Stomach (tissue), 19 donors: ENCODE data around the gene POTEB3. TPM values are rescaled to one million over a fixed set of nuclear protein-coding genes. Genes with fewer than 3 reads are reported as not detected.
"Not testable (repeated sequence)": the region's sequence is repeated elsewhere in the genome, so short reads cannot be mapped to it uniquely, and the experiment has no call there.

ENCODE experiments used
- DNase-seq, 2 donors: peaks; one replicate each; pipeline versions ENCODE4 v3.0.0 to v3.0.0-alpha.2; 2013 to 2019
- H3K27ac ChIP-seq, 5 donors: fragments of 200-600 bp in 4 of 5; sonication (generic) in 4 of 5; one replicate each; pipeline ENCODE4 v1.5.1; 2013 to 2019; ENCODE audit warnings: mild to moderate bottlenecking in 1 of 5, moderate library complexity in 1 of 5
- H3K27me3 ChIP-seq, 3 donors: fragments of 200-600 bp; sonication (generic); one replicate each; pipeline ENCODE4 v1.5.1; 2017 to 2019; ENCODE audit warnings: mixed run types in 1 of 3
- H3K36me3 ChIP-seq, 4 donors: fragments of 200-600 bp; sonication (generic); 1 replicate in 3 of 4; 2 replicates in 1 of 4; pipeline ENCODE4 v1.5.1; 2016 to 2019
- H3K4me1 ChIP-seq, 4 donors: fragments of 200-600 bp; sonication (generic); one replicate each; pipeline ENCODE4 v1.5.1; 2016 to 2019
- H3K4me3 ChIP-seq, 4 donors: fragments of 200-600 bp; sonication (generic) in 3 of 4; one replicate each; pipeline ENCODE4 v1.5.1; 2016 to 2019; ENCODE audit warnings: mild to moderate bottlenecking in 1 of 4
- H3K9me3 ChIP-seq, 4 donors: fragments of 200-600 bp; sonication (generic); one replicate each; pipeline ENCODE4 v1.5.1; 2016 to 2019
- WGBS, 5 donors: extraction: QIAGEN DNeasy Blood & Tissue Kit in 3 of 5; methylation state at CpG; one replicate each; pipeline versions ENCODE4 v1.1.5 to v1.1.7; 2013 to 2018; 5-methylcytosine and 5-hydroxymethylcytosine counted together
- intact Hi-C: fragments of 100-400 bp; cut with DNase I; formaldehyde crosslinking; loops from one replicate; pipeline ENCODE4 v1.15.1; 2023; ENCODE audit warnings: low total_unique reads
- long read RNA-seq, 10 donors: transcript quantifications; one replicate each; lab custom pipeline, GENCODE V29; 2026
- polyA plus RNA-seq, 3 donors: library from polyadenylated mRNA; stranded (reverse); fragments of 200-250 nt; gene quantifications; one replicate each; pipeline ENCODE4 v1.2.3, GENCODE V29; 2013
- total RNA-seq, 5 donors: library from RNA; depleted of rRNA; stranded (reverse); fragments of >200 nt; gene quantifications; one replicate each; pipeline versions ENCODE4 v1.1.0 to v1.2.3, GENCODE V29; 2014 to 2016
- donor health status: healthy with polysubstance abuse.
- donor health status: Bipolar disorder and iron deficiency.
- donor health status: healthy.

The POTEB3 gene
- total RNA-seq, result not detected
- polyA plus RNA-seq, result not detected
- long read RNA-seq, donor 1, result 0 reads
- long read RNA-seq, donor 2, result 0 reads
- long read RNA-seq, donor 3, result 0 reads
- long read RNA-seq, donor 4, result 0 reads
- long read RNA-seq, donor 5, result 0 reads
- long read RNA-seq, donor 6, result 0 reads
- long read RNA-seq, donor 7, result 0 reads
- long read RNA-seq, donor 8, result 0 reads
- long read RNA-seq, donor 9, result 0 reads
- long read RNA-seq, donor 10, result 0 reads

DNA sequence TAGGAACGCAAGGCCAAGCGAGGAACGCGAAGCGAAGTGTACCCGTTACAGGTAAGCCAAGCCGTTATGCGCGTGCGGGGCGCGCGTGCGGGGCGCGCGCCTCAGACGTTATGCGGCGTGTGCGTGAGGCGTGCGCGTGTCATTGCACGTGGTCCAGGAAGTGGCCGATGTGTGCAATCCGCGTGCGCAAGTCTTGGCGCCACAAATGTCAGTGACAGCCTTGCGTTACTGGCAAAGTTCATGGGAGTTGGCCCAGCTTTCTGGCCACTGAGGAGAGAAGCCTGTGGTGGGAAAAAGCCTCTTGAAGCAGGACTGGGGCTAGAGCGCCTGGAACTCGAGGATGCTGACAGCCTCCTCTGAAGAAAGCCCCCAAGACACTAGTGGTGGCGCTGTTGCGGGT is at the start of gene POTEB3:
TSS of gene POTEB3 (minus strand) at position 101 of the 400 bp plus-strand sequence. CDS start 488 bp downstream, outside the sequence.
- H3K27me3 ChIP-seq, H3K4me3 ChIP-seq, H3K9me3 ChIP-seq, H3K4me1 ChIP-seq, DNase-seq, H3K36me3 ChIP-seq, intact Hi-C loops, H3K27ac ChIP-seq: not testable (repeated sequence)
- 100% methylated on average over 1 of the region's 35 CpGs; no CpG with 5 or more reads in 4 of the 5 donors for WGBS, 5 donors

- H3K36me3 ChIP-seq, H3K4me1 ChIP-seq, DNase-seq, H3K4me3 ChIP-seq, intact Hi-C loops, H3K27me3 ChIP-seq, H3K27ac ChIP-seq, H3K9me3 ChIP-seq: not testable (repeated sequence)
- WGBS, 5 donors, result 89% methylated on average over 4 of the region's 6 CpGs; no CpG with 5 or more reads in 4 of the 5 donors
Observed at GRCh38 chr15:21453683-21454082, 13.4 kb upstream of the POTEB3 start.

DNA sequence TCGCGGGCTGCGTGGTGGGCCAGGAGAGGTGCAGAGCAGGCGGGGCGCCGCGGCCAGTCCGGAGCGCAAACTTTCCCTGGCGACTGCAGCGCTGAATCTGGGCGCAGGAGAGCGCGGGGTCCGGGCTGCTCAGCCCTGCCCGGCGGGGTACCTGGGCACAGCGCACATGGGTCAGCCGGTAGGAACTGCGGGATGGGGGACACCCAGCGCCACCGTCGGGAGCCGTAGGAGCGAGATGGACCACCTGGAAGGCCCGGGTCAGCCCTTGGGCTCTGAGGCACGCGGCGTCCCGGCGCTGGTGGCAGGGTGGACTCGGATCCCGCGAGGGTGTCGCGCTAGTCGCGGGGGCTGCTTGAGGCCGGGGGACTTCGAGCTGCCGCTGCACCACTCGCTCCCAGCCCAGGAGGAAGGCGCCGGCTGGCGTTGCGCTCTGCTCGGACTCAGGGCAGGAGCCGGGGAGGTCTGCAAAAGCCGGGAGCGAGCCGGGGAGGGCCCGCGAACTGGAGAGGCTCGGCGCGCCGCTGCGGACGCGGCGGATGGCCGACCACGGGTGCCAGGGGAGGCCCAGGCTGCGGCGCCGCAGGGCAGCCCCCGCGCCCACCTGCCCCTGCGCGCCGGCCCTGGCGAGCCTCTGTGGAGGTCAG is 11.7 kb upstream of the POTEB3 start:
- 20 to 62% methylated on average over 2 to 16 of the region's 72 CpGs; no CpG with 5 or more reads in 3 of the 5 donors for WGBS, 5 donors
- H3K4me3 ChIP-seq, DNase-seq, H3K36me3 ChIP-seq, H3K27me3 ChIP-seq, H3K27ac ChIP-seq, H3K9me3 ChIP-seq, H3K4me1 ChIP-seq, intact Hi-C loops: not testable (repeated sequence)

GRCh38 chr15:21451487-21451886 is 11.2 kb upstream of the POTEB3 start:
- WGBS, 5 donors, result no CpG with 5 or more reads among the region's 41 CpGs
- H3K4me3 ChIP-seq, H3K27ac ChIP-seq, H3K27me3 ChIP-seq, H3K36me3 ChIP-seq, intact Hi-C loops, H3K9me3 ChIP-seq, DNase-seq, H3K4me1 ChIP-seq: not testable (repeated sequence)

DNA sequence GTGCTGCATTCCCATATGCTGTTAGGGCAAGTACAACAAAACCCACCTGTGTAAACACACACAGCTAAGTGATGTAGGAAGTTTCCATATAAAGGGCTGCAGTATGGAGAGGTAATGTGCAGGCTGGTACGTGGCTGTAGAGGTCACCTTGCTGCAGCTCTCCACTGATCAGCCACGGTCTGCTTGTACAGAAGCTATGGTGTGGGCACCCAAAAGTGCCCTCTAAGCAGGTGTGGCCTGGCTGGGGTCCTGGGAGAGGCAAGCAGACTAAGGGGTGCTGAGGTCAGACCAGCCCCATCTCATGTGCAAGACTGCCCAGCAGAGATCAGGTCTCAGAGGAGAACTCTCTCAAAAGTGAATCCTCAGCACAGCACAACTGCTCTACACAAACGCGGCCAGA is 32.9 kb downstream of the POTEB3 start:
- H3K9me3 ChIP-seq, H3K27ac ChIP-seq, DNase-seq, H3K27me3 ChIP-seq, H3K36me3 ChIP-seq, intact Hi-C loops, H3K4me1 ChIP-seq, H3K4me3 ChIP-seq: not testable (repeated sequence)
- 40 to 85% (median 51%) methylated on average over 1 to 2 of the region's 4 CpGs; no CpG with 5 or more reads in 1 of the 5 donors for WGBS, 5 donors

GRCh38 chr15:21401531-21401930 is 38.8 kb downstream of the POTEB3 start:
- intact Hi-C loops, H3K36me3 ChIP-seq, DNase-seq, H3K27me3 ChIP-seq, H3K27ac ChIP-seq, H3K4me3 ChIP-seq, H3K9me3 ChIP-seq, H3K4me1 ChIP-seq: not testable (repeated sequence)
- WGBS, 5 donors, result 49 to 66% methylated on average over 2 to 4 of the region's 4 CpGs; no CpG with 5 or more reads in 3 of the 5 donors

GRCh38 chr15:21399111-21399510 is 41.2 kb downstream of the POTEB3 start:
- H3K27ac ChIP-seq, H3K4me1 ChIP-seq, H3K9me3 ChIP-seq, H3K36me3 ChIP-seq, intact Hi-C loops, H3K4me3 ChIP-seq, DNase-seq, H3K27me3 ChIP-seq: not testable (repeated sequence)
- WGBS, 5 donors, result 17 to 69% methylated on average over 2 to 3 of the region's 4 CpGs; no CpG with 5 or more reads in 3 of the 5 donors

DNA sequence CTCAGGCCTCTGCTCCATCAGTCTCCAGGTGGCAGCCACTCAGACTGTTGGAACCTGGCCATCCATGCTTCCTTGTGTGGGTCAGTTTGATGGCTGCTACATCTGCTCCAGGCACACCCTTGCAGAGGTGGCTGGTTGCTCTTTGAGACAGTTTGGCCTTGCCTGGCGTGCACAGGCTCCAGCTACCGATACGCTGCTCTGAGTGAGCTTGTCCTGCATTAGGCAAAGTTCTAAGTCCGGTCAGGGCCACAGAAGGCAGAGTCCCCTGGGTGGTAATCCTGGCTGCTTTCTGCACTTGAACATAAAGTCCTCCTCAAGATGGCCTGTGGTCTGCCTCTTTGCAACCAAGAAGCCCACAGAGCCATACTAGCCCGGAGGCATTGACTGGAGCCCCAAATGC is 41.8 kb downstream of the POTEB3 start:
- H3K9me3 ChIP-seq, H3K36me3 ChIP-seq, H3K4me3 ChIP-seq, H3K4me1 ChIP-seq, intact Hi-C loops, H3K27me3 ChIP-seq, H3K27ac ChIP-seq, DNase-seq: not testable (repeated sequence)
- 83 to 89% methylated on average over 4 of the region's 5 CpGs; no CpG with 5 or more reads in 3 of the 5 donors for WGBS, 5 donors

DNA sequence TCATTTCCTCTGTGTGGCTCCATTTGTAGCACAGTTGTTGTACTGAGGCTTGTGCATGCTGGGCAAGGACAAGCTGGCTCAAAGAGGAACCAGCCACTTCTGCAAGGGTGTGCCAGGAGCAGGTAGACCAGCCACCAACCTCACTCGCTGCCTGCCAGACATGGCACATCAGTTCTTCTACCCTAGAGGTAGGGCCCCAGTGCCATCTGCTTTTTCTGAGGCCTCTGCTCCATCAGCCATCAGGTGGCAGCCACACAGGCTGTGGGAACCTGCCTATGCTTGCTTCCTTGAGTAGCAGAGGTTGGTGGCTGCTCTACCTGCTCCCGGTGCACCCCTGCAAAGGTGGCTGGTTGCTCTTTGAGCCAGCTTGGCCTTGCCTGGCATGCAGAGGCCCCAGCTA is 42.6 kb downstream of the POTEB3 start:
- H3K4me3 ChIP-seq, H3K27ac ChIP-seq, H3K36me3 ChIP-seq, H3K9me3 ChIP-seq, DNase-seq, H3K4me1 ChIP-seq, intact Hi-C loops, H3K27me3 ChIP-seq: not testable (repeated sequence)
- 80% methylated on average over 2 of the region's 2 CpGs; no CpG with 5 or more reads in 4 of the 5 donors for WGBS, 5 donors

- H3K4me3 ChIP-seq, H3K9me3 ChIP-seq, DNase-seq, H3K27ac ChIP-seq, intact Hi-C loops, H3K4me1 ChIP-seq, H3K36me3 ChIP-seq, H3K27me3 ChIP-seq: not testable (repeated sequence)
- WGBS, 5 donors, result 69 to 80% methylated on average over 1 of the region's 2 CpGs; no CpG with 5 or more reads in 3 of the 5 donors
Observed at GRCh38 chr15:21397186-21397585, 43.1 kb downstream of the POTEB3 start.

GRCh38 chr15:21385961-21386360 is 54.3 kb downstream of the POTEB3 start:
- 84 to 95% methylated on average over 5 to 7 of the region's 25 CpGs; no CpG with 5 or more reads in 3 of the 5 donors for WGBS, 5 donors
- H3K9me3 ChIP-seq, DNase-seq, H3K27ac ChIP-seq, H3K36me3 ChIP-seq, H3K4me3 ChIP-seq, H3K4me1 ChIP-seq, intact Hi-C loops, H3K27me3 ChIP-seq: not testable (repeated sequence)

GRCh38 chr15:21383866-21384485 is 56.3 kb downstream of the POTEB3 start:
- intact Hi-C loops, H3K36me3 ChIP-seq, H3K27me3 ChIP-seq, H3K9me3 ChIP-seq, H3K4me1 ChIP-seq, H3K4me3 ChIP-seq, DNase-seq, H3K27ac ChIP-seq: not testable (repeated sequence)
- WGBS, 5 donors, result 84 to 100% (median 94%) methylated on average over 3 to 4 of the region's 24 CpGs; no CpG with 5 or more reads in 2 of the 5 donors
